ENCODE results near the gene ARHGEF10L.
"Not testable (repeated sequence)": the region's sequence is repeated elsewhere in the genome, so short reads cannot be mapped to it uniquely, and the experiment has no call there.

The ARHGEF10L gene

DNA sequence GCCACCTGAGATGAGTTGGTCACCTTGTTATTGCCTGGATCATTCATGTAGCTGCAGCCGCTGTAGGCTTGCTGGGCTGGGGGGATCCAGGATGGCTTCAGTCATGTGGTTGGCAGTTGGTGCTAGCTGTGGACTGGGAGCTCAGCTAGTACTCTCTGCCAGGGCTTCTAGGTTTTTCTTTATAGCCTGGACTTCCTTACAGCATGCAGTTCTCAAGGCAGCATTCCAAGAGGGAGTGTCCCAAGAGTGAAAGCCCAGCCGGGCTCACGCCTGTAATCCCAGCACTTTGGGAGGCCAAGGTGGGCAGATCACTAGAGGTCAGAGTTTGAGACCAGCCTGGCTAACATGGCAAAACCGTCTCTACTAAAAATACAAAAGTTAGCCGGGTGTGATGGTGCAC lies 192.0 kb downstream of the ARHGEF10L start:
- intact Hi-C loops (cut with DNase I): no loop called here
- no peak for DNase-seq

- DNase-seq: no peak
- intact Hi-C loops (cut with DNase I): no loop called here
Observed at GRCh38 chr1:17732475-17732874, 193.0 kb downstream of the ARHGEF10L start.

- no peak for DNase-seq
- intact Hi-C loops (cut with DNase I): no loop called here
Observed at GRCh38 chr1:17733661-17734060, 194.2 kb downstream of the ARHGEF10L start.

DNA sequence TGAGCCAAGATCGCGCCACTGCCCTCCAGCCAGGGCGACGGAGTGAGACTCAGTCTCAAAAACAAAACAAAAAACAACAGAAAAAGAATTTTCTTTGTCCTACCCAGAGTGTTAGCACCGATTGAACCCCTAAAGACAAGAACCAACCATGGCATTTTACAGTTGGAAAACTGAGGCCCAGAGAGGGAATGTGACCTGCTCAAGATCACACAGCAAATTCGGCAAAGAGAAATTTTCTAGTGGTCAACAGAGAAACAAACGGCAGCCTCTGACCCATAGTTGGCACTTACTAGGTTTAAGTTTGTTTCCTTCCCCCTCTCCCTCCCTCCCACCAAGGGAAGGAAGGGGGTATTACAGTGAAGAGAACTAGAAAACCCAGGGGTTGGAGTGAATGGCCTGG lies 195.1 kb downstream of the ARHGEF10L start:
- no peak for DNase-seq
- intact Hi-C loops (cut with DNase I): no loop called here

DNA sequence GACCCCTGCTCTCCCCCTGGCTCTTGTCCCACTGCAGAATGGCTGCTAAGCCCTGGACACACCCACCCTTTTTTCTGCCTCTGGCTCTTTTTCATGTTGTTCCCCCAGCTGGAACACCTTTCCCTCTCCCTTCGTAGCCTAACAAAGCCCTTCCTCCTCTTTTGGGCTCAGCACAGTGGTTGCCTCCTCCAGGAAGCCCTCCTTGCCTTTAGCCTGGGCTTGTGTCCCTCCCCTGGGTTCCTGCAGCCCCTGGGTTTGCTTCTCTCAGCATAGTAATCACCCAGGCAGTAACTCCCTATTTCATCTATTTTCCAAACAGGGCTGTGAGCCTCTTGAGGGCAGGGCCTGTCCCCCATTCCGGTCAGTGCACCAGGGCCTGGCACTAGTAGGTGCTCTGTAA lies 195.8 kb downstream of the ARHGEF10L start:
- intact Hi-C loops (cut with DNase I): no loop called here
- DNase-seq: no peak

- no peak for DNase-seq
- intact Hi-C loops (cut with DNase I): no loop called here
Observed at GRCh38 chr1:17735793-17736192, 196.3 kb downstream of the ARHGEF10L start.

DNA sequence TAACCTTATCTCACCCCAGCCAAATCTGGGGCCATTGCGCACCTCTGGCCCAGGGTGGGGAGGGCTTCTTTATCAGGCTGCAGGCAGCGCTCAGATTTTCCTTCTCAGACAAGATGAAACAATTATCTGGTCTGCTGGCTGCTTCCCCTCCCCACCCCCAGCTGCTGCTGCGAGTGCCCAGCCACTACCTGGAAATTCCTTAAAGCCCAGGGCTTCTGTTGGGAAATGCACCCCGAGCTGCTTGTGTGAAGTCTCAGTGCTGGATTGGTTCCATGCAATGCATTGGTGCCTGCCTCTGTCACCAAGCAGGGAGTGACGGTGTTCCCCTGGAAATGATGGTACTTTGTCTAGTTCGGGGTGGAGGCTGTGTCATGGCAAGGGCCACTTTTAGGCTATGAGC lies 197.1 kb downstream of the ARHGEF10L start:
- intact Hi-C loops (cut with DNase I): no loop called here

GRCh38 chr1:17739050-17739449 lies 199.6 kb downstream of the ARHGEF10L start:
- DNase-seq: no peak
- intact Hi-C loops (cut with DNase I): no loop called here

More for the DNA sequence above, 197.1 kb downstream of the ARHGEF10L start:
- no peak for DNase-seq

GRCh38 chr1:17741052-17741451 lies 201.6 kb downstream of the ARHGEF10L start:
- intact Hi-C loops (cut with DNase I): no loop called here

DNA sequence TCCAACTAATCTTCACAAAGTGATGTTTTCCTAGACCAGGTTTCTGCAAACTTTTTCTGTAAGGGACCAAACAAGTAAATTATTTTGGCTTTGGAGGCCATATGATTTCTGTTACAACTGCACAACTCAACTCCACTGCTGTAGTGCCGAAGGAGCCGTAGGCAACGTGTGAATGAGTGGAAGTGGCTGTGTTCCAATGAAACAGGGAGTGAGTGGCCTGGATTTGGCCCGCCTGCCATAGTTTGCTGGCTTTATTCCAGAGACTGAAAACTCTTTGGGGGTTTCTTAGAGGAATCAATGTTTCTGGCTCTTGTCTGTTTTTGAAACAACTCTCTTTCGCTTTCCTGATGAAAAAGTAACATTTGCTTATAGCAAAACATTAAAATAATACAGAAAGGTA lies 203.1 kb downstream of the ARHGEF10L start:
- intact Hi-C loops (cut with DNase I): no loop called here
- peak in 4 of 42 donors; percentile 5 to 47 (median 14) for DNase-seq

More at GRCh38 chr1:17741052-17741451, 201.6 kb downstream of the ARHGEF10L start:
- no peak for DNase-seq

- intact Hi-C loops (cut with DNase I): no loop called here
- DNase-seq: no peak
Observed at GRCh38 chr1:17743008-17743647, 203.6 kb downstream of the ARHGEF10L start.

DNA sequence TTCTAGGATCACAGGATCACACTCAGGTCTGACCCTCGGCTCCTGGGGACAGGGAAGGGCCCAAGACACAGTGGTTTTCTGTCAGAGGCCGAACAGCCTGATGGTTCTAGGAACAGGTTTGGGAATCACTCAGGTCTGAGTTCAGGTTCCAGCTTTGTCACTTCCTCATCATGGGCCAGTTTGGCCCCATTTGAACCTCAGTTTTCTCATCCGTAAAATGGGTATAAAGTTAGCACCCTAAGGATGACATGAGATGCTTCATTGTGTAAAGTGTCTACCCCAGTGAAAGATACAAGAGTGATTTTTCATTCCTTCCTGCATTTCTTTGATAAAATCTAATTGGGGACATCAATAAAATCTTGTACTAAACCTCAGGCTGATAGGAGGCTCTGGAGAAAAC lies 204.4 kb downstream of the ARHGEF10L start:
- DNase-seq: no peak
- intact Hi-C loops (cut with DNase I): no loop called here

DNA sequence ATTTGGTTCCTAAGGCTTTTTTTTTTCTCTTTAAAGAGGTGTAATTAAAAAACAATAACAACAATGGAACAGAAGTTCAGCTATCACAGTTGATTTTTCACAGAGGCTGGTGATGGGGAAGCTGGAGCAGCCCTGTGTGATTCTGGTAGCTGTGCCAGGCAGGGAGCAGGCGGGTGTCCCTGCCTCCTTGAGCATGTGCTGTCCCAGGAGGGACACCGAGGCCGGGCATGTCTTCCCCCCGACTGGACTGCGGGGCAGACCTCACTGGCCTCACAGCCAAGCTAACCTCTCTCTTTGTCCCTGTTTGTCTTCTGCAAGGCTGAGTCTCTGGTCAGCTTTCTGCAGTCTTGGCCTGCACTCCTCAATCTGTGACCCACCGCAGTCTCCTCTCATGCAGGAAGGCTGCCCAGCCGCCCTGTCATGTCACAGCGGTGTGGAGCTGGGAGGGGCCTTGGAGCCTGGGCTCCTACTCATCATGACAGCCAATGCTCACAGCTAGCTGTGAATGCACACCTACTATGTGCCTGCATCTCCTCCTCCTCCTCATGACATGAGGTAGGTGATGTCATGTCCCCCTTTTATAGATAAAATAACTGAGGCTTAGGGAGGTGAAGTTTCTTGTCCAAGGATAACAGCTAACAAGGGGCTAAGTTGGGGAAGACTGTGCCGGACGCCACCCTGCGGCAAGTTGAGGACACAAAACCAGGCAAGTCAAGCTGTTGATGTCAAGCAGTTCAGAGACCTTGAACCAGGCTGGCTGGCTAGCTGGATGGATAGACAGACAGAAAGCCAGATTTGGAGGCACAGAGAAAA lies 205.4 kb downstream of the ARHGEF10L start:
- intact Hi-C loops (cut with DNase I): no loop called here
- peak in 9 of 42 donors; percentile 14 to 62 (median 24) for DNase-seq

GRCh38 chr1:17745479-17745955 lies 206.0 kb downstream of the ARHGEF10L start:
- intact Hi-C loops (cut with DNase I): no loop called here
- DNase-seq: peak in 27 of 42 donors; percentile 5 to 77 (median 43)

DNA sequence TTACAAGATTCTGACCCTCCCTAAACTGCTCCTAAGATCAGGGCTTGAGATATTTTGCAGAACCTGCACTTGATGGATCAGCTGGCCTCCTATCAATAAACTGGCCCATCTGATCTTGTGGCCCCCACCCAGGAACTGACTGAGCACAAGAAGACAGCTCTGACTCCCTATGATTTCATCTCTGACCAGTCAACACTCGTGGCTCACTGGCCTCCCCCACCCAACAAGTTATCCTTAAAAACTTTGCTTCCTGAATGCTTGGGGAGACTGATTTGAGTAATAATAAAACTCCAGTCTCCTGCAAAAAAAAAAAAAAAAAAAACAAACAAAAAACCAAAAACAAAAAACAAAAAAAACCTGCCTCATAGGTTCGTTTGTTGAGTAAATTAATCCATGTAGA lies 206.8 kb downstream of the ARHGEF10L start:
- intact Hi-C loops (cut with DNase I); DNase-seq: not testable (repeated sequence)

- no peak for DNase-seq
- intact Hi-C loops (cut with DNase I): no loop called here
Observed at GRCh38 chr1:17746920-17747319, 207.4 kb downstream of the ARHGEF10L start.
